HEK293 (cell line): Measurements from ENCODE around the gene PPP4R2.

ENCODE experiments used
- CTCF ChIA-PET: fragments of 350-600 bp; formaldehyde crosslinking; extraction: SDS; loops from one replicate; lab custom pipeline; 2021; ENCODE audit warnings: antibody characterized with exemption; lab: Yijun Ruan, JAX
- POLR2A ChIA-PET: fragments of 300-600 bp; formaldehyde crosslinking; extraction: SDS; loops from one replicate; lab custom pipeline; 2020; ENCODE audit warnings: antibody characterized with exemption, inconsistent platforms; lab: Yijun Ruan, JAX
- H3K27ac ChIP-seq: fragments of 200-500 bp; sonication (Bioruptor generic); 2 replicates; pipeline ENCODE4 v1.5.1; 2014; ENCODE audit warnings: low read depth, low read length, control low read depth, inconsistent platforms; ENCODE audit errors: extremely low read depth
- H3K36me3 ChIP-seq, 2 experiments: fragments of 200-500 bp in 1 of 2; sonication (Bioruptor generic) in 1 of 2; 1 replicate in 1 of 2; 2 replicates in 1 of 2; pipeline ENCODE4 v1.5.1; 2014 to 2017; ENCODE audit warnings: inconsistent platforms in 2 of 2, low read length in 2 of 2; ENCODE audit not compliant: control insufficient read depth in 2 of 2, insufficient read depth in 1 of 2
- H3K4me1 ChIP-seq: fragments of 200-500 bp; sonication (Bioruptor generic); 2 replicates; pipeline ENCODE4 v1.5.1; 2014; ENCODE audit warnings: mild to moderate bottlenecking, low read length, inconsistent platforms; ENCODE audit not compliant: control insufficient read depth, insufficient read depth
- H3K4me3 ChIP-seq: 2 replicates; pipeline ENCODE4 v1.5.1; 2011; ENCODE audit warnings: low read depth, mild to moderate bottlenecking, control low read depth, low read length, moderate library complexity
- H3K9me3 ChIP-seq: fragments of 200-500 bp; sonication (Bioruptor generic); 2 replicates; pipeline ENCODE4 v1.5.1; 2014; ENCODE audit warnings: low read depth, low read length, inconsistent platforms; ENCODE audit not compliant: control insufficient read depth, insufficient read depth
- GLI4 ChIP-seq: fragments of 450-650 bp; formaldehyde crosslinking; IDR thresholded peaks from 2 replicates; pipeline ENCODE4 v1.5.1; 2016; ENCODE audit warnings: missing biosample characterization, missing genetic modification characterization
- GLIS2 ChIP-seq: fragments of 450-650 bp; formaldehyde crosslinking; IDR thresholded peaks from 2 replicates; pipeline ENCODE4 v1.5.1; 2016; ENCODE audit warnings: missing biosample characterization, missing genetic modification characterization
- PATZ1 ChIP-seq: fragments of 450-650 bp; formaldehyde crosslinking; IDR thresholded peaks from 2 replicates; pipeline ENCODE4 v1.5.1; 2016; ENCODE audit warnings: missing biosample characterization, missing genetic modification characterization
- SALL2 ChIP-seq: fragments of 450-650 bp; formaldehyde crosslinking; IDR thresholded peaks from 2 replicates; pipeline ENCODE4 v1.5.0; 2017; ENCODE audit warnings: missing biosample characterization, mild to moderate bottlenecking, missing genetic modification characterization, borderline replicate concordance
- SP3 ChIP-seq: fragments of 450-650 bp; formaldehyde crosslinking; IDR thresholded peaks from 2 replicates; pipeline ENCODE4 v1.5.1; 2016; ENCODE audit warnings: missing biosample characterization, missing genetic modification characterization
- TRIM28 ChIP-seq: IDR thresholded peaks from 2 replicates; pipeline ENCODE4 v1.6.1; 2011; ENCODE audit warnings: low read length, control low read depth, borderline replicate concordance
- ZBTB10 ChIP-seq: fragments of 450-650 bp; formaldehyde crosslinking; IDR thresholded peaks from 2 replicates; pipeline ENCODE4 v1.5.1; 2016; ENCODE audit warnings: missing biosample characterization, missing genetic modification characterization
- ZBTB48 ChIP-seq: fragments of 450-650 bp; formaldehyde crosslinking; IDR thresholded peaks from 2 replicates; pipeline ENCODE4 v1.5.1; 2016; ENCODE audit warnings: missing biosample characterization, missing genetic modification characterization
- ZFHX2 ChIP-seq: fragments of 450-650 bp; formaldehyde crosslinking; conservative IDR thresholded peaks from 2 replicates; pipeline ENCODE4 v1.5.1; 2016; ENCODE audit warnings: missing biosample characterization, missing genetic modification characterization
- ZNF138 ChIP-seq: fragments of 450-650 bp; formaldehyde crosslinking; IDR thresholded peaks from 2 replicates; pipeline ENCODE4 v1.5.1; 2016; ENCODE audit warnings: missing biosample characterization, missing genetic modification characterization, borderline replicate concordance
- ZNF146 ChIP-seq: fragments of 450-650 bp; formaldehyde crosslinking; IDR thresholded peaks from 2 replicates; pipeline ENCODE4 v1.5.1; 2016; ENCODE audit warnings: missing biosample characterization, missing genetic modification characterization
- ZNF155 ChIP-seq: fragments of 450-650 bp; formaldehyde crosslinking; IDR thresholded peaks from 2 replicates; pipeline ENCODE4 v1.5.1; 2016; ENCODE audit warnings: missing biosample characterization, missing genetic modification characterization
- ZNF157 ChIP-seq: fragments of 450-650 bp; formaldehyde crosslinking; IDR thresholded peaks from 2 replicates; pipeline ENCODE4 v1.5.1; 2016; ENCODE audit warnings: missing biosample characterization, missing genetic modification characterization
- ZNF174 ChIP-seq: fragments of 450-650 bp; formaldehyde crosslinking; IDR thresholded peaks from 2 replicates; pipeline ENCODE4 v1.5.0; 2017; ENCODE audit warnings: missing biosample characterization, mild to moderate bottlenecking, missing genetic modification characterization
- ZNF221 ChIP-seq: fragments of 450-650 bp; formaldehyde crosslinking; IDR thresholded peaks from 2 replicates; pipeline ENCODE4 v1.5.1; 2017; ENCODE audit warnings: missing biosample characterization, missing genetic modification characterization, borderline replicate concordance
- ZNF24 ChIP-seq: fragments of 450-650 bp; formaldehyde crosslinking; IDR thresholded peaks from 2 replicates; pipeline ENCODE4 v1.5.1; 2016; ENCODE audit warnings: missing biosample characterization, missing genetic modification characterization
- ZNF292 ChIP-seq: fragments of 450-650 bp; formaldehyde crosslinking; IDR thresholded peaks from 2 replicates; pipeline ENCODE4 v1.5.1; 2016; ENCODE audit warnings: low read depth, missing biosample characterization, missing genetic modification characterization, borderline replicate concordance
- ZNF324 ChIP-seq: fragments of 450-650 bp; formaldehyde crosslinking; IDR thresholded peaks from 2 replicates; pipeline ENCODE4 v1.5.1; 2016; ENCODE audit warnings: missing biosample characterization, missing genetic modification characterization
- ZNF354C ChIP-seq: fragments of 450-650 bp; formaldehyde crosslinking; IDR thresholded peaks from 2 replicates; pipeline ENCODE4 v1.5.1; 2016; ENCODE audit warnings: missing biosample characterization, missing genetic modification characterization, low read depth, borderline replicate concordance
- ZNF362 ChIP-seq: fragments of 450-650 bp; formaldehyde crosslinking; IDR thresholded peaks from 2 replicates; pipeline ENCODE4 v1.5.1; 2016; ENCODE audit warnings: missing biosample characterization, missing genetic modification characterization
- ZNF404 ChIP-seq: fragments of 450-650 bp; formaldehyde crosslinking; IDR thresholded peaks from 2 replicates; pipeline ENCODE4 v1.5.1; 2017; ENCODE audit warnings: missing biosample characterization, missing genetic modification characterization
- ZNF433 ChIP-seq: fragments of 450-650 bp; formaldehyde crosslinking; IDR thresholded peaks from 2 replicates; pipeline ENCODE4 v1.5.1; 2016; ENCODE audit warnings: missing biosample characterization, missing genetic modification characterization, low read depth
- ZNF513 ChIP-seq: fragments of 450-650 bp; IDR thresholded peaks from 2 replicates; pipeline ENCODE4 v1.5.1; 2018; ENCODE audit warnings: missing biosample characterization, missing genetic modification characterization
- ZNF558 ChIP-seq: fragments of 450-650 bp; formaldehyde crosslinking; IDR thresholded peaks from 2 replicates; pipeline ENCODE4 v1.5.1; 2016; ENCODE audit warnings: missing biosample characterization, missing genetic modification characterization
- ZNF639 ChIP-seq: fragments of 450-650 bp; formaldehyde crosslinking; IDR thresholded peaks from 2 replicates; pipeline ENCODE4 v1.5.1; 2016; ENCODE audit warnings: missing biosample characterization, missing genetic modification characterization
- ZNF704 ChIP-seq: fragments of 450-650 bp; formaldehyde crosslinking; IDR thresholded peaks from 2 replicates; pipeline ENCODE4 v1.5.1; 2016; ENCODE audit warnings: missing biosample characterization, missing genetic modification characterization
- ZSCAN30 ChIP-seq: fragments of 450-650 bp; IDR thresholded peaks from 2 replicates; pipeline ENCODE4 v1.5.1; 2018; ENCODE audit warnings: missing biosample characterization, mild to moderate bottlenecking, missing genetic modification characterization, moderate library complexity

The PPP4R2 gene

GRCh38 chr3:73030073-73030597, 33.5 kb downstream of the PPP4R2 start:
- TF ChIP-seq ZNF221 (tag by site-specific recombination) (no peak), ZNF558 (no peak), SP3 (tag by site-specific recombination) (no peak), GLI4 (no peak), ZNF433 (tag by site-specific recombination) (no peak), ZNF354C (tag by site-specific recombination) (no peak), ZSCAN30 (tag by site-specific recombination) (no peak), ZNF513 (tag by site-specific recombination) (no peak), ZNF174 (tag by site-specific recombination) (no peak), ZNF324 (no peak), ZNF292 (no peak), ZNF404 (tag by site-specific recombination) (no peak), ZNF24 (tag by site-specific recombination) (no peak), ZNF362 (tag by site-specific recombination) (no peak)
- TF ChIP-seq, all 188 proteins: peak for 0
- Histone ChIP-seq H3K4me3 (no peak overlapping the region), H3K9me3 (no peaks in the 10 kb centered on the region), H3K27ac (no peak overlapping the region), H3K36me3 (no peaks in the 10 kb centered on the region), H3K4me1 (peaks cover 6% of the 10 kb centered on the region)
- POLR2A ChIA-PET = no interaction called here
- CTCF ChIA-PET = no interaction called here

- Histone ChIP-seq H3K9me3 (no peaks in the 10 kb centered on the region), H3K4me1 (peaks cover 7% of the 10 kb centered on the region), H3K4me3 (no peak overlapping the region), H3K27ac (no peak overlapping the region), H3K36me3 (no peaks in the 10 kb centered on the region)
- ChIA-PET POLR2A (no interaction called here), CTCF (no interaction called here)
- no peak for TF ChIP-seq PATZ1 (tag by site-specific recombination)
- no peak for TF ChIP-seq ZFHX2
- TF ChIP-seq SALL2 (tag by site-specific recombination) = no peak
- TF ChIP-seq ZBTB48 (tag by site-specific recombination) = no peak
- no peak for TF ChIP-seq ZNF138 (tag by site-specific recombination)
- no peak for TF ChIP-seq TRIM28
- no peak for TF ChIP-seq ZNF639 (tag by site-specific recombination)
- TF ChIP-seq ZNF155 (tag by site-specific recombination) = no peak
- TF ChIP-seq GLIS2 = no peak
- TF ChIP-seq ZNF146 (tag by site-specific recombination) = no peak
- TF ChIP-seq ZNF704 (tag by site-specific recombination) = no peak
- TF ChIP-seq ZNF157 (tag by site-specific recombination) = no peak
- no peak for TF ChIP-seq ZBTB10 (tag by site-specific recombination)
These were observed 35.0 kb downstream of the PPP4R2 start for GRCh38 chr3:73031573-73032103.
